HCT116 (cell line): Measurements from ENCODE around the gene SMG6. TPM values are rescaled to one million over a fixed set of nuclear protein-coding genes. Genes with fewer than 3 reads are reported as not detected.

Source experiments
- ATAC-seq: fragments of 200-7000 bp; cut with Tn5 transposase; 2 replicates; pipeline ENCODE4 v1.9.1; 2020; ENCODE audit warnings: mild to moderate bottlenecking, moderate library complexity
- BruUV-seq: library from RNA; stranded (reverse); fragments of 400-500 nt; replicated peaks from 2 replicates; lab custom pipeline; 2021; lab: Mats Ljungman, UMichigan
- CTCF ChIA-PET: fragments of 300-600 bp; sonication (Branson Sonifier 250); formaldehyde crosslinking; loops from one replicate; lab custom pipeline; 2021; ENCODE audit warnings: antibody characterized with exemption; lab: Charles Lee
- POLR2A ChIA-PET: fragments of 300-600, 350-600 bp; sonication (Branson Sonifier 250); formaldehyde crosslinking; loops from one replicate; lab custom pipeline; 2021; ENCODE audit warnings: antibody characterized with exemption; lab: Charles Lee
- RAD21 ChIA-PET, 2 experiments: fragments of 300-600 bp; sonication (Branson Sonifier 250); formaldehyde crosslinking; loops; one replicate each; lab custom pipeline; 2023; ENCODE audit warnings: low total read pairs in 2 of 2; ENCODE audit not compliant: uncharacterized antibody in 2 of 2, unreplicated experiment in 2 of 2, low non-redundant PET in 1 of 2; lab: Charles Lee
- DNase-seq: peaks from one replicate; pipeline ENCODE4 v3.0.0-alpha.2; 2010; ENCODE audit warnings: low read depth, low spot score
- H2AFZ ChIP-seq: fragments of 200-600 bp; shearing (Covaris generic), sonication (generic); 2 replicates; pipeline ENCODE4 v1.6.1; 2017; ENCODE audit warnings: low read depth, mixed run types, mixed read lengths, antibody characterized with exemption, low read length; ENCODE audit not compliant: poor library complexity, severe bottlenecking
- H3K27ac ChIP-seq: 2 replicates; pipeline ENCODE4 v1.5.1; 2012; ENCODE audit warnings: low read depth, low read length
- H3K27me3 ChIP-seq: fragments of 200-600 bp; sonication (generic); 2 replicates; pipeline ENCODE4 v1.6.1; 2016; ENCODE audit warnings: mixed run types, low read length, mixed read lengths; ENCODE audit not compliant: insufficient read depth
- H3K36me3 ChIP-seq, 2 experiments: fragments of 200-500 bp in 1 of 2; fragments of 200-600 bp in 1 of 2; sonication (Bioruptor generic) in 1 of 2; sonication (generic) in 1 of 2; 2 replicates each; pipeline versions ENCODE4 v1.5.1 to v1.6.1; 2014 to 2016; ENCODE audit warnings: low read length in 2 of 2, inconsistent platforms in 1 of 2, mixed read lengths in 1 of 2, mixed run types in 1 of 2; ENCODE audit not compliant: insufficient read depth in 2 of 2, control insufficient read depth in 1 of 2
- H3K4me1 ChIP-seq, 2 experiments: fragments of 200-600 bp in 1 of 2; sonication (generic) in 1 of 2; 2 replicates each; pipeline versions ENCODE4 v1.5.1 to v1.6.1; 2012 to 2017; ENCODE audit warnings: low read length in 2 of 2, inconsistent platforms in 1 of 2, mild to moderate bottlenecking in 1 of 2, mixed read lengths in 1 of 2, mixed run types in 1 of 2, moderate library complexity in 1 of 2; ENCODE audit not compliant: insufficient read depth in 2 of 2, control insufficient read depth in 1 of 2
- H3K4me2 ChIP-seq: fragments of 200-600 bp; sonication (generic); 2 replicates; pipeline ENCODE4 v1.6.1; 2017; ENCODE audit warnings: mixed run types, low read length, mixed read lengths
- H3K4me3 ChIP-seq, 2 experiments: fragments of 200-600 bp in 1 of 2; sonication (generic) in 1 of 2; replicated peaks in 1 of 2; 2 replicates each; pipeline ENCODE4 v1.5.1; 2011 to 2016; ENCODE audit warnings: low read length in 2 of 2, control low read depth in 1 of 2, low read depth in 1 of 2, mild to moderate bottlenecking in 1 of 2, mixed read lengths in 1 of 2, mixed run types in 1 of 2
- H3K79me2 ChIP-seq: fragments of 200-600 bp; sonication (generic); 2 replicates; pipeline ENCODE4 v1.6.1; 2017; ENCODE audit warnings: mild to moderate bottlenecking, mixed run types, low read length, moderate library complexity, mixed read lengths; ENCODE audit not compliant: insufficient read depth
- H3K9ac ChIP-seq: fragments of 200-600 bp; sonication (generic); 2 replicates; pipeline ENCODE4 v1.6.1; 2016; ENCODE audit warnings: low read length, mixed read lengths
- H3K9me2 ChIP-seq: fragments of 200-600 bp; sonication (generic), shearing (Covaris generic); 2 replicates; pipeline ENCODE4 v1.6.1; 2017; ENCODE audit warnings: mixed run types, mild to moderate bottlenecking, moderate library complexity; ENCODE audit not compliant: insufficient read depth
- H3K9me3 ChIP-seq, 2 experiments: fragments of 200-500 bp in 1 of 2; fragments of 200-600 bp in 1 of 2; sonication (Bioruptor generic) in 1 of 2; sonication (generic) in 1 of 2; 2 replicates each; pipeline ENCODE4 v1.6.1; 2014 to 2017; ENCODE audit warnings: low read length in 2 of 2, mixed read lengths in 2 of 2, inconsistent platforms in 1 of 2, low read depth in 1 of 2, mild to moderate bottlenecking in 1 of 2, mixed run types in 1 of 2, moderate library complexity in 1 of 2; ENCODE audit not compliant: control insufficient read depth in 1 of 2, insufficient read depth in 1 of 2
- H4K20me1 ChIP-seq: fragments of 200-600 bp; sonication (generic), shearing (Covaris generic); 2 replicates; pipeline ENCODE4 v1.6.1; 2017; ENCODE audit warnings: mixed run types, mild to moderate bottlenecking, moderate library complexity; ENCODE audit not compliant: insufficient read depth
- CBX3 ChIP-seq: IDR thresholded peaks from 2 replicates; pipeline ENCODE4 v1.6.1; 2012; ENCODE audit warnings: low read depth
- EGR1 ChIP-seq: IDR thresholded peaks from 2 replicates; pipeline ENCODE4 v1.6.1; 2012; ENCODE audit warnings: low read depth
- EZH2 ChIP-seq: fragments of 200-600 bp; sonication (generic); IDR thresholded peaks from 2 replicates; pipeline ENCODE4 v1.6.1; 2017; ENCODE audit warnings: antibody characterized with exemption, mixed run types
- SIN3A ChIP-seq: IDR thresholded peaks from 2 replicates; pipeline ENCODE4 v1.6.1; 2012; ENCODE audit warnings: low read depth
- SP1 ChIP-seq: IDR thresholded peaks from 2 replicates; pipeline ENCODE4 v1.6.1; 2012; ENCODE audit warnings: low read depth
- ZBTB33 ChIP-seq: IDR thresholded peaks from 2 replicates; pipeline ENCODE4 v1.6.1; 2011; ENCODE audit warnings: mild to moderate bottlenecking, low read length, moderate library complexity; ENCODE audit not compliant: insufficient replicate concordance; ENCODE audit errors: extremely low read depth
- ZNF274 ChIP-seq: fragments of 200-500 bp; sonication (Bioruptor generic); IDR thresholded peaks from 2 replicates; pipeline ENCODE4 v1.6.1; 2014; ENCODE audit warnings: mild to moderate bottlenecking, low read depth, low read length, inconsistent platforms
- intact Hi-C: fragments of 100-400 bp; cut with micrococcal nuclease; formaldehyde crosslinking; loops from 2 replicates; pipeline ENCODE4 v1.10.0; 2022
- total RNA-seq: library from RNA; stranded (reverse); gene quantifications from one replicate; pipeline ENCODE4 v1.2.1, GENCODE V29; 2021; ENCODE audit not compliant: unreplicated experiment
- TF ChIP-seq, protein P1 (sequence below): IDR thresholded peaks from 2 replicates; pipeline ENCODE4 v1.6.1; 2012; ENCODE audit warnings: low read depth

Gene SMG6
- total RNA-seq, 1 experiment from 2014 or later: 23.1 TPM

DNA sequence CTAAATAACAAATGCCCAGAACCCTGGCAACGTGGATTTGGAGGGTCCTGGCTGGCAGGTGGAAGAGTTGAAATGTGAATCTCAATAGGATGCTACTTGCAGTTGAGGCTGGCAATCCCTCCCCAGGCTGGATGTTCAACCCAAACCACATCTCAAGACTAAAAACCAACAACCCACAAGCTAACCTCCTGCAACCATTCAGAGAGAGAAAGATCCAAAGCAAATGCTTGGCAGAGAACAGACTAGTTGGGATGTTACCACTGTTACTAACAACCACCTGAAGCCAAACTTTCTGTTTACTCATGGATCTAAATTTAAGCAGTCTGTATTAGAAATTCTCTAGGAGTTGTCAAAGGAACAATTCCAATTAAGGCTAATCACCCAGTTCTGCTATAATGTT, 27.9 kb downstream of the SMG6 start:
- no peak for TF ChIP-seq ZNF274
- no peak for TF ChIP-seq ZBTB33
- TF ChIP-seq, protein P1, sequence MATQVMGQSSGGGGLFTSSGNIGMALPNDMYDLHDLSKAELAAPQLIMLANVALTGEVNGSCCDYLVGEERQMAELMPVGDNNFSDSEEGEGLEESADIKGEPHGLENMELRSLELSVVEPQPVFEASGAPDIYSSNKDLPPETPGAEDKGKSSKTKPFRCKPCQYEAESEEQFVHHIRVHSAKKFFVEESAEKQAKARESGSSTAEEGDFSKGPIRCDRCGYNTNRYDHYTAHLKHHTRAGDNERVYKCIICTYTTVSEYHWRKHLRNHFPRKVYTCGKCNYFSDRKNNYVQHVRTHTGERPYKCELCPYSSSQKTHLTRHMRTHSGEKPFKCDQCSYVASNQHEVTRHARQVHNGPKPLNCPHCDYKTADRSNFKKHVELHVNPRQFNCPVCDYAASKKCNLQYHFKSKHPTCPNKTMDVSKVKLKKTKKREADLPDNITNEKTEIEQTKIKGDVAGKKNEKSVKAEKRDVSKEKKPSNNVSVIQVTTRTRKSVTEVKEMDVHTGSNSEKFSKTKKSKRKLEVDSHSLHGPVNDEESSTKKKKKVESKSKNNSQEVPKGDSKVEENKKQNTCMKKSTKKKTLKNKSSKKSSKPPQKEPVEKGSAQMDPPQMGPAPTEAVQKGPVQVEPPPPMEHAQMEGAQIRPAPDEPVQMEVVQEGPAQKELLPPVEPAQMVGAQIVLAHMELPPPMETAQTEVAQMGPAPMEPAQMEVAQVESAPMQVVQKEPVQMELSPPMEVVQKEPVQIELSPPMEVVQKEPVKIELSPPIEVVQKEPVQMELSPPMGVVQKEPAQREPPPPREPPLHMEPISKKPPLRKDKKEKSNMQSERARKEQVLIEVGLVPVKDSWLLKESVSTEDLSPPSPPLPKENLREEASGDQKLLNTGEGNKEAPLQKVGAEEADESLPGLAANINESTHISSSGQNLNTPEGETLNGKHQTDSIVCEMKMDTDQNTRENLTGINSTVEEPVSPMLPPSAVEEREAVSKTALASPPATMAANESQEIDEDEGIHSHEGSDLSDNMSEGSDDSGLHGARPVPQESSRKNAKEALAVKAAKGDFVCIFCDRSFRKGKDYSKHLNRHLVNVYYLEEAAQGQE: no peak
- TF ChIP-seq CBX3: no peak
- no peak for TF ChIP-seq EGR1
- no peak for TF ChIP-seq SP1
- TF ChIP-seq EZH2: no peak
- no peak for TF ChIP-seq SIN3A
- Histone ChIP-seq H3K4me1 (no peaks in the 10 kb centered on the region), H3K27ac (no peak overlapping the region), H4K20me1 (no peaks in the 10 kb centered on the region), H3K9me3 (no peaks in the 10 kb centered on the region), H3K9ac (no peak overlapping the region), H2AFZ (no peak overlapping the region), H3K4me3 (no peak overlapping the region), H3K36me3 (peaks cover 7 to 12% of the 10 kb centered on the region in 2 experiments; a peak in 3 of 4 replicates), H3K4me2 (no peak overlapping the region), H3K27me3 (no peaks in the 10 kb centered on the region), H3K79me2 (no peaks in the 10 kb centered on the region), H3K9me2 (no peaks in the 10 kb centered on the region)
- CTCF ChIA-PET: no interaction called here
- intact Hi-C loops: no loop called here
- DNase-seq (no peak), ATAC-seq (no peak)
- RAD21 ChIA-PET: no interaction called here
- BruUV-seq: no TSS peak
- POLR2A ChIA-PET: no interaction called here
